Measurements from ENCODE around the gene CIAO3. TPM values are rescaled to one million over a fixed set of nuclear protein-coding genes. Genes with fewer than 3 reads are reported as not detected.
"Not testable (repeated sequence)": the region's sequence is repeated elsewhere in the genome, so short reads cannot be mapped to it uniquely, and the experiment has no call there.

Gene CIAO3
- total RNA-seq, 1 experiment from 2014 or later: 32.8 TPM

DNA sequence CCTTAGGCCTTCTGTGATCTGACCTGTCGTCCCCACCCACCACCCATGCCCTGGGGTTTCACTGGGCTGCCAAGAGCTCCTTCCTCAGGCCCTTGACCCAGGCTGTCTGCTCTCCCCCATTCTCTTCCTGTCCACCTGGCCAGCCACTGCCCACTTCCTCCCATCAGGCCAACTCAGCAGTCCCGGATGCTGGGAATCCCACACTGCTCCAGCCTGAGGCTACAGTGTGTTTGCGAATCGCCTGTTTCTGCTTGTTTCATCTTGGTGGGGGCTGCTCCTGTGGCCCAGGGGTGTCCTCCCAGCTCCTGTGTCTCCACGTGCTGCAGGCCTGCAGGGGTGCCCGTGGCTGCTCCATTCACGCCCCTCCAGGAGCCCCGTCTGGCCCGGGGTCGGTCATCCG, 26.7 kb downstream of the CIAO3 start:
- CTCF ChIA-PET: interaction anchor here (2.0 to 2.7 kb wide), 3 partner anchors 12 to 389 kb away, joined by 4 to 18 read pairs (median 11); partner anchors contain the start of genes CCDC78 and HAGHL
- BruUV-seq (replicated peaks): no TSS peak
- no peak for DNase-seq (ENCODE audit: low read depth, low spot score)

DNA sequence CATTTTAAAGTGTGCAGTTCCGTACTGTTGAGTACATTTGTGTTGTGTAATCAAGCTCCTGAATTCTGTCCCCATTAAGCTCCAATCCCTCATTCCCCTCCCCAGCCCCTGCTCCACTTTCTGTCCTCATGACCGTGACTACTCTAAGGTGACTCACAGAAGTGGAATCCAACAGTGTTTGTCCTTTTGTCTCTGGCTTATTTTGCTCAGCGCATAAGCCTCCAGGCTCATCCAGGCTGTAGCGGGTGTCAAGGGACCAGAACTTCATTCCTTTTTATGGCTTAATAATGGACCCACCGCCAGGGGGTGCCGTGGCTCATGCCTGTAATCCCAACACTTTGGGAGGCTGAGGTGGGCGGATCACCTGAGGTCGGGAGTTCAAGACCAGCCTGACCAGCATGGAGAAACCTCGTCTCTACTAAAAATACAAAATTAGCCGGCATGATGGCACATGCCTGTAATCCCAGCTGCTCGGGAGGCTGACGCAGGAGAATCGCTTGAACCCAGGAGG, 28.0 kb downstream of the CIAO3 start:
- not testable (repeated sequence) for H3K9me2 ChIP-seq (ENCODE audit: insufficient read depth); H3K27me3 ChIP-seq (ENCODE audit: insufficient read depth, low read length); H3K9me3 ChIP-seq (ENCODE audit: control insufficient read depth in 1 of 2, insufficient read depth in 1 of 2, low read depth in 1 of 2, low read length in 2 of 2); H2AFZ ChIP-seq (ENCODE audit: low read depth, low read length, poor library complexity, severe bottlenecking); BruUV-seq (replicated peaks); H4K20me1 ChIP-seq (ENCODE audit: insufficient read depth); H3K36me3 ChIP-seq (ENCODE audit: control insufficient read depth in 1 of 2, insufficient read depth in 2 of 2, low read length in 2 of 2); H3K4me3 ChIP-seq (replicated peaks in 1 of 2; ENCODE audit: low read depth in 1 of 2, low read length in 2 of 2)
- Histone ChIP-seq H3K4me2 (ENCODE audit: low read length) (peak overlapping the region; percentile 59), H3K79me2 (ENCODE audit: insufficient read depth, low read length) (peaks cover 19% of the 10 kb centered on the region), H3K4me1 (ENCODE audit: control insufficient read depth in 1 of 2, insufficient read depth in 2 of 2, low read length in 2 of 2) (peaks cover 24 to 59% of the 10 kb centered on the region in 2 experiments), H3K27ac (ENCODE audit: low read depth, low read length) (peak overlapping the region; percentile 55), H3K9ac (ENCODE audit: low read length) (peak overlapping the region; percentile 13)
- ChIA-PET POLR2A (interaction anchor here (0.7 to 2.1 kb wide), 4 partner anchors 15 to 75 kb away, joined by 3 to 9 read pairs (median 4); partner anchors contain the start of genes CHTF18 and RPUSD1), CTCF (interaction anchor here (0.7 to 2.7 kb wide), 13 partner anchors 8 to 390 kb away, joined by 3 to 19 read pairs (median 9); partner anchors contain the start of genes ANTKMT, CCDC78, CHTF18 and HAGHL), RAD21 (ENCODE audit: low non-redundant PET in 1 of 2, low total read pairs in 2 of 2, uncharacterized antibody in 2 of 2, unreplicated experiment in 2 of 2) (interaction anchor here (0.7 to 1.1 kb wide), 3 partner anchors 13 to 92 kb away, joined by 3 to 4 read pairs (median 3); partner anchors contain the start of genes CHTF18 (in 1 of the 2) and RPUSD1 (in 1 of the 2))
- ATAC-seq (peak; percentile 50), DNase-seq (ENCODE audit: low read depth, low spot score) (peak; percentile 98)
- intact Hi-C loops (cut with micrococcal nuclease): loop anchor here (1.0 to 5.0 kb wide), 3 partner anchors 73 to 345 kb away; no protein-coding TSS in a partner anchor
- TF ChIP-seq CTCF (IDR thresholded peaks at IDR 0.05 in 2 of 3, conservative IDR thresholded peaks at IDR 0.05 in 1 of 3; ENCODE audit: borderline replicate concordance in 1 of 3, insufficient read depth in 1 of 3, low read depth in 2 of 3, low read length in 2 of 3) (peak in 2 of 3 experiments; percentile 60; a peak in 4 of 6 replicates), POLR2AphosphoS5 (IDR thresholded peaks at IDR 0.05; ENCODE audit: low read depth, low read length) (0 out of 2 replicates have a peak, but pooled peaks have one; percentile 7)

More for the DNA sequence above, 26.7 kb downstream of the CIAO3 start:
- Histone ChIP-seq H3K9me3 (ENCODE audit: control insufficient read depth in 1 of 2, insufficient read depth in 1 of 2, low read depth in 1 of 2, low read length in 2 of 2) (no peaks in the 10 kb centered on the region), H3K4me1 (ENCODE audit: control insufficient read depth in 1 of 2, insufficient read depth in 2 of 2, low read length in 2 of 2) (peaks cover 31 to 70% of the 10 kb centered on the region in 2 experiments), H4K20me1 (ENCODE audit: insufficient read depth) (peaks cover 3% of the 10 kb centered on the region; the same call in 1 of the 2 replicates), H3K4me3 (replicated peaks in 1 of 2; ENCODE audit: low read depth in 1 of 2, low read length in 2 of 2) (peak overlapping the region in 1 of 2 experiments; percentile 40; a peak in 2 of 4 replicates), H3K27ac (ENCODE audit: low read depth, low read length) (peak overlapping the region; percentile 61; the same call in 1 of the 2 replicates), H3K9ac (ENCODE audit: low read length) (peak overlapping the region; percentile 59), H3K4me2 (ENCODE audit: low read length) (peak overlapping the region; percentile 84), H3K27me3 (ENCODE audit: insufficient read depth, low read length) (no peaks in the 10 kb centered on the region), H3K36me3 (ENCODE audit: control insufficient read depth in 1 of 2, insufficient read depth in 2 of 2, low read length in 2 of 2) (no peaks in the 10 kb centered on the region), H3K9me2 (ENCODE audit: insufficient read depth) (no peaks in the 10 kb centered on the region), H2AFZ (ENCODE audit: low read depth, low read length, poor library complexity, severe bottlenecking) (no peak overlapping the region), H3K79me2 (ENCODE audit: insufficient read depth, low read length) (peaks cover 19% of the 10 kb centered on the region)
- intact Hi-C loops (cut with micrococcal nuclease): loop anchor here (5.0 kb wide), 2 partner anchors 163 to 343 kb away; no protein-coding TSS in a partner anchor
- ChIA-PET RAD21 (ENCODE audit: low non-redundant PET in 1 of 2, low total read pairs in 2 of 2, uncharacterized antibody in 2 of 2, unreplicated experiment in 2 of 2) (no interaction called here), POLR2A (no interaction called here)
- ATAC-seq: no peak
- TF ChIP-seq SIN3A (IDR thresholded peaks at IDR 0.05; ENCODE audit: low read depth): no peak
- no peak for TF ChIP-seq EZH2 (IDR thresholded peaks at IDR 0.05)
- TF ChIP-seq POLR2AphosphoS5 (IDR thresholded peaks at IDR 0.05; ENCODE audit: low read depth, low read length): no peak
- TF ChIP-seq CBX3 (IDR thresholded peaks at IDR 0.05; ENCODE audit: low read depth): no peak
- no peak for TF ChIP-seq POLR2A (IDR thresholded peaks at IDR 0.05; ENCODE audit: borderline replicate concordance, extremely low read depth, insufficient read depth, insufficient read length)
- no peak for TF ChIP-seq MAX (IDR thresholded peaks at IDR 0.05)
